Activated effector memory CD4-positive, alpha-beta T cell treated with anti-CD3 and anti-CD28 coated beads, Interleukin-2, amount 50 U/mL, for 16 hours (primary cell): ENCODE measurements around the gene GSTM2.

ENCODE experiments used
- DNase-seq: peaks from one replicate; pipeline ENCODE4 v3.0.0-alpha.2; 2020

The GSTM2 gene

GRCh38 chr1:109630081-109630897, 37.6 kb upstream of the GSTM2 start:
- peak; percentile 82 for DNase-seq

DNA sequence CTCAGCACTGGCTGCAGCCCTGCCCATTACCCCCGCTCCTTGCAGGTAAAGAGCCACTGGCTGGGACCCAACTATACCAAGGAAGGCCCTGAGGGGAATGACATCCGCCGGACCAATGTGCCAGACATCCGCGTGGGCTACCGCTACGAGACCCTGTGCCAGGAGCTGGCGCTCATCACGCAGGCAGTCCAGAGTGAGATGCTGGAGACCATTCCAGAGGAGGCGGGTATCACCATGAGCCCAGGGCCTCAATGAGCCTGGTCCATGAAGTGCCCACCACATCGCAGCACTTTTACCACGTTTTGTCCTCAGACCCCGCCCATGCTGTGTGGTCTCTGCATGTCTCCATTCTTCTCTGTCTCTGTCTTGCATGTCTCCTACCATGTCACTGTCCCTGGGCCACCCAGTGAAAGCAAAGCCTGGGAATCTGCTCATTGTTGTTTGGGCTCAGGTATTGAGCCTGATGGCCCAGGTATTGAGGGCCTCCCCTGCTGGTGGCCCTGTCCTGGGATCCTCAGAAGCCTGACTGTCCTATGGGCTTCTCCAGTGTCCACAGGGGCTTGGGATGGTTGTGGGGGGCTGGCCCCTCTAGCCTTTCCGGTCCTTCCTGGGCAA, 36.9 kb upstream of the GSTM2 start:
- no peak for DNase-seq

GRCh38 chr1:109631513-109632505, 36.0 kb upstream of the GSTM2 start:
- no peak for DNase-seq

- no peak for DNase-seq
Measured at GRCh38 chr1:109632671-109633346, 35.0 kb upstream of the GSTM2 start.

GRCh38 chr1:109634292-109634691, 33.6 kb upstream of the GSTM2 start:
- no peak for DNase-seq

DNA sequence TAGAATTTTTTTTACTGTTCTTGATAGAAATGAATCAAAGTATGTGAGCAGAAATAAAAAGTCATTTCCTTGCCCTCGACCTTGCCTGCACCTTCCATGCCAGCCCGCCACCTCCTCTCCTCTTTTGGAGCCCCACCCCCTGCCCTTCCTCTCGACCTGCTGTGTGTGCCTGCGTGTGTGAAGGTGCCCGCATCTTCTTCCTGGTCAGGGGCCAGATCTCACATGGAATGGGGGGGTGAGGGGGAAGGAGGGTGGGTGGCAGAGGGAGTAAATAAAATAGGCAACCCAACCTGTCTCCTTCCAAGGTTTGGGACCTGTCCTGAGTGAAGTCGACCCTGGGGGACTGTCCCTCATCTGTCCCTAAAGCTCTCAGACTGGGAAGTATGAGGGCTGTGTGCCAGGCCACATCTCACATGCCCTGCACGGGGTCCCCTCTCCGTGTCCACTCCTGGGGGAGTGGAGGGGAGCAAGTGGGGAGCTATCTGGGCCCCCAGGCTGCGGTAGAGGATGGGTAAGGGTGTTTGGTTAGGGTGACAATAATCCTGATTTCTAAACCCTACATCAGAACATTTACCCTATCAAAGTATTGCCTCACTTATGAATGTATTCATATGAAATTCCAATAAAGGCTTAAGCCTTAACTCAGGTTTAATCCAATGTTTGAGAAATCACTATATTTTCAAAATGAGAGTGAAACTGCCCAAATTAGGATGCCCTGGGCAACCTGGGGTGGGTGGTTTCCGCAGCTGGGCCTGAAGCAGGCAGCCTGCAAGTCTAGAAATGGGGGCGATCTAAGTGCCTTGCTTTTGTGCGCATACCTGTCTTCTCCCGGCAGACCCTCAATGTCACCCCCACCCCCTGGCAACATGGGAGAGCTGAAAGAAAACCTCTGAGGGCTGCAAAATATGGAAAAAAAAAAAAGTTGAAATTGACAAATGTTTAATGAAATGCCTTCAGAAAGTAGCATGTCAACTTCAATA, 32.8 kb upstream of the GSTM2 start:
- DNase-seq: no peak

GRCh38 chr1:109635862-109636200, 32.0 kb upstream of the GSTM2 start:
- DNase-seq: no peak

GRCh38 chr1:109636201-109636952, 31.5 kb upstream of the GSTM2 start:
- DNase-seq: no peak

DNA sequence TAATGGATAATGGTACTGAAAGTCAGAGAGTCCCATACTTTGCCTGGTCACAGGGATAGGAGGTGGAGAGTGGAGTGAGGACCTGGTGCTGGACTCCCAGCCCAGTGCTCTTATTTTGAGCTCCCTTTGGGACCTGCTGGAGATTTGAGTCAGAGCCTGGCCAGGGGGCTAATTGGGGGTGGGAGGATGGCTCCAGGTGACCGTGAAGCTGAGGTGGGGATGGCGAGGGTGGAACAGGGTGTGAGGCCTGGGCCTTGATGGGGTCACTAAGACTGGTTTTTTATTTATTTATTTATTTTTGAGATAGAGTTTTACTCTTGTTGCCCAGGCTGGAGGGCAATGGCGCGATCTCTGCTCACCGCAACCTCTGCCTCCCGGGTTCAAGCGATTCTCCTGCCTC, 30.4 kb upstream of the GSTM2 start:
- DNase-seq: no peak

- no peak for DNase-seq
Measured at GRCh38 chr1:109639063-109639840, 28.6 kb upstream of the GSTM2 start.

DNA sequence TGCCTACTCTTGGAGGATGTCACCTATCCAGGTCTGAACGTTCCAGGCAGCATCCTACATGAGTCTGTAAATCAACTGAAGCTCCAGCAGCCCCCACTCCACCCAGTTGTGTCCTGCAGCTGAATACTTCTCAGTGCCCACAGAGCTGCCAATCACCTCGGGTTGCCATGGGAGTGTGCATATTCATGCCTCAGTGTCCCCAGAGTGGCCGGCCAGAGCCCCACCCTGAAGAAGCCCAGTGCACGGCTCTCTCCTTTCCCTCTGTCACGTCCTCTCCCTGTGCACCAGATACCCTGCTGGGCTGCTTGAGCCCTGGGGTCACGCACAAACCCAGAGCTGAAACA, 28.0 kb upstream of the GSTM2 start:
- peak; percentile 61 for DNase-seq

DNA sequence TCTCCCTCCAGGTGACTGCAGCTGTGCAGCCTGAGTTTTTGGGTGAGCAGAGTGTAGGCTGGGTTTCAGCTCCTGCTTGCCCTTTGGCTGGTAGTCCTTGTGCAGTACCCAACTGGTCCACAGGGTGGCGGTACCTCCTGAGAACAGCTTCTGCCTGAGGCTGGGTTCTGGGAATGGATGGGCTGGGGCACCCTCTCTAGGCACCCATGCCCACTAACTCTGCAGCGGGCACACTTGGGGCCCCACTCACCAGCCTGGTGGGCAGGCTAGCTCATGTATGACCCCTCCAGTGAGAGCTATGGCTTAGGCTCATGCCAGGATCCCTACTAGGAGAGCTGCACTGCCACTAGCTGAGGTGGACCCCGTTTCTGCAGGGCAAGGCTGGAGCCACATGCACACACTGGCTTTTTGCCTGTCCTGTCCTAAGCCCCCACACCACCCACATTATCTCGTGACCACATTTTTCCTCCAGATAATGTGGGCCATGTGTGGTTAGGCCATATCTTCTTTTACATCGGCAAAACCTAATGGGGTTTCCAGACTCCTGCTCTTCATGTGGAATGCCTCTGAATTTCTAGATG, 27.5 kb upstream of the GSTM2 start:
- DNase-seq: peak; percentile 97

- no peak for DNase-seq
Measured at GRCh38 chr1:109641078-109641740, 26.6 kb upstream of the GSTM2 start.

- DNase-seq: no peak
Measured at GRCh38 chr1:109641861-109642260, 26.0 kb upstream of the GSTM2 start.

DNA sequence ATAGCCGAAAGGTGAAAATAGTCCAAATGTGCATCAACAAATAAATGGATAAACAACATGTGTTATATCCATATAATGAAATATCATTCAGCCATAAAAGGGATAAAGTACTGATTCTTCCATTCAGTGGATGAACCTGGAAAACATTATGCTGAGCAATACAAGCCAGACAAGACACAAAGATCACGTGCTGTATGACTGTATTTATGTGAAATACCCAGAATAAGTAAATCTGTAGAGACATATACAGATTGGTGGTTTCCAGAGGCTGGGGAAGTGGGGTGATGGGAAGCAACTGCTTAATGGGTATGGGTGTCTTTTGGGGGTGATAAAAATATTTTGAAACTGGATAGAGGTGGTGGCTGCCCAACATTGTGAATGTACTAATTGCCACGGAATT, 25.2 kb upstream of the GSTM2 start:
- DNase-seq: no peak

- peak; percentile 95 for DNase-seq
Measured at GRCh38 chr1:109643385-109644230, 24.2 kb upstream of the GSTM2 start.

DNA sequence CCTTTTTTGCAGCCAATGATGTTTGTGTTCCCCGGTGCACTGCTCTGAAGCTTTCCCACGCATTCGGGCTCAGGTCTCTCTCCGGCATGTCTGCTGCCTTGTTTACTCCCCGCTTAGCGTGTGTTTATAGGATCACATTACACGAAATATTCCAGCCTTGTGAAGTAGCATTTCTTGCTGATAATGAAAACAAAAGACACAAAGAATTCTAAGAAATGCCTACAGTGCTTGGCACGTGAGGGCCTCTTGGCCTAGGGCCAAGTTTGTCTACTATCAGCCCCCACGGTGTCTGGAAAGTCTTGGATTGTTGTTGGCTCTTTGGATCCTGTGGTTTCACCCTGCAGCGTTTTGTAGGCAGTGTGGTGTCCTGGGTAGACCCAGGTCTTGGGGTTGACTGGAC, 23.2 kb upstream of the GSTM2 start:
- no peak for DNase-seq

GRCh38 chr1:109649491-109649914, 18.4 kb upstream of the GSTM2 start:
- DNase-seq: no peak
